GM21576 (cell line): ENCODE results near the gene RNF41.
"Not testable (repeated sequence)": the region's sequence is repeated elsewhere in the genome, so short reads cannot be mapped to it uniquely, and the experiment has no call there.

Source experiments
- ATAC-seq: cut with Tn5 transposase; IDR thresholded peaks from one replicate; pipeline ENCODE4 v1.9.1; 2021; ENCODE audit warnings: mild to moderate bottlenecking, moderate library complexity; ENCODE audit not compliant: unreplicated experiment

The RNF41 gene

DNA sequence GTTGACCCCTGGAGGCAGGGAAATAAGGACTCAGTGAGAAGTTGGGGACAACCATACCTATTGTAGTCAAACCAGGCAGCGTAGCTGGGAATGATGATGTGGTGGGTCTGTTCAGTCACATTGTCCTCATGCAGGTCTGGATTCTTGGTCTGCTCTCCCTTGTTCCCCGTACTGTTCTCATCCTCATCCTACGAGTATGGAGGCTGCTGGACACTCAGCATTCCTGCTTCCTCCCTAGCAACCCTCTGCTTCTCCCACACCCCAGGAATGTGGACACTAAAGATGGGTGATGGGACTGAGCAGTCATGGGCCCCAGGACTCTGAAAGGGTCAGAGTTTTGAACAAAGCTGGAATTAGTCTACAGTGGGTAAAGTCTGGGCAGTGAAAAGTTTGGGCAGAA, 43.4 kb downstream of the RNF41 start:
- ATAC-seq, result no peak

DNA sequence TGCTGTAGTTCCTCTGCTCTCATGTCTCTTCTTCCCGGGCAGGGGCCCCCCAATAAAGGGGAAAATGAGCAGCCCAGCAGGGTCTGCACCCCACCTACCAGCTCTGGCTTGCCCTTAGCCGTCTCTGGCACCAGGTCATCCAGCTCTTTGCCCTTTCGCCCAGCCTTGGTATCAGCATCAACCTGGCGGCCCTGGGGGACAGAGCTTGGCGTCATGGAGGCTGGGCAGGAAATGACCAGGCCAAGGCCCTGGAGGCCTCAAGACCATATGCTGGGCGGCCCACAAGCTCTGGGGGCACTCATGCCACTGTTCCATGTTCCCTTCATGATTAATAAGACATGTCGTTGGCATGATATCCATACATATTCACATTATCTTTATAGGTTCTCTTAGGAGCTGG, 48.9 kb downstream of the RNF41 start:
- ATAC-seq, result no peak

GRCh38 chr12:56169229-56169759, 52.4 kb downstream of the RNF41 start:
- no peak for ATAC-seq

DNA sequence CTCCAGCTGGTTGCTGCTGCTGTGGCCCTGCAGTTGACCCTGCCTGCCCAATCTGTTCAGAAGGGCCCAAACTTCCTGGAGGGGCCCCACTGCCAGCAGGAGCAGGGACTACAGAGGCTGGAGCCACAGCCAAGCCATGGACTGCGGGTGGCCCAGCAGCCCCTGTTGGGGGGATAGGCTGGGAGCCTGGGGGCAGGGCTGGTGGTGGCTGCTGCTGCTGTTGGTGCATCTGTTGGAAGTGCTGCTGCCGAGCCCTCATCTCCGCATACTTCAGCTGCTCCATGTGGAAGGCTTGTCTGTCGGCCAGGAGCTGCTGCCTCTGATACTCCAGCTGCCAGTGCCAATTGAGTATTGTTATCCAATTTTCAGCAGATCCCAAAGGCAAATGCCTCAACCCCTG, 56.4 kb downstream of the RNF41 start:
- no peak for ATAC-seq

GRCh38 chr12:56164345-56164729, 57.4 kb downstream of the RNF41 start:
- ATAC-seq, result no peak

DNA sequence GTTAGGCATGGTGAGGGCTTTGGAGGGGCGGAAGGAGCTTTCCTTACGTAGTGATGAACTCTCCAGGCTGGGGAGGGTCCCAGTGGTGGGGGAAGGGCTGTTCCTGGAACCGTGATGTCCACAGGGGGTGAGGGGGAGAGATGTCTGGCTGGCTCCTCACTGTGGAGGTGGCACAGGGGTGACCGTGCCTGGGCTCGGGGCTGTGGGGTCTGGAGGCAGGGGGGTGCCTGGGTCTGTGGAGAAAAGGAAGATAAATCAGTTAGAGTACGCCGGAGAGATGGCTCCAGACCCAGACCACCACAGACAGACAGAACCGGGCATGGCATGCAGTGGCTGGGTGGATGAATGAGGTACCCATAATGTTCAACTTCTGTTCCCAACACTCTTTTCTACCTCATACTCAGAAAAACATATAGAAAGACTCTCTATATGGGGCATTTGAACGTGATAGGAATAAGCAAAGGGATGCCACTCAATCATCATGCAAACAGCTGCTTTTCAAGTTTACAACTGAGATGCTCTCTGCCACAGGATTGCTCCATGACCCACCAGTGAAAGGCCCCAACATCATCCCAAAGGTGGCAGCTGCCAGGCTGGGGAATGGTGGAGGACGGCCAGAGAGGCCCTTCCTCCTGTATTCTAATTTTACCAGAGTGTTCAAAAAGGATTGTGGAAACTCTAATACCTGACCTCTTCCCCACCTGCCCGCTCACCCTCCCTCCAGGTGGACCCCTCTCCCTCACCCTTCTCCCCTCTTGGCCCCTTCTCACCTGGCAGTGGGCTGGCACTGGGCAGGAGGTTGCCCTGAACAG, 58.0 kb downstream of the RNF41 start:
- ATAC-seq, result no peak

DNA sequence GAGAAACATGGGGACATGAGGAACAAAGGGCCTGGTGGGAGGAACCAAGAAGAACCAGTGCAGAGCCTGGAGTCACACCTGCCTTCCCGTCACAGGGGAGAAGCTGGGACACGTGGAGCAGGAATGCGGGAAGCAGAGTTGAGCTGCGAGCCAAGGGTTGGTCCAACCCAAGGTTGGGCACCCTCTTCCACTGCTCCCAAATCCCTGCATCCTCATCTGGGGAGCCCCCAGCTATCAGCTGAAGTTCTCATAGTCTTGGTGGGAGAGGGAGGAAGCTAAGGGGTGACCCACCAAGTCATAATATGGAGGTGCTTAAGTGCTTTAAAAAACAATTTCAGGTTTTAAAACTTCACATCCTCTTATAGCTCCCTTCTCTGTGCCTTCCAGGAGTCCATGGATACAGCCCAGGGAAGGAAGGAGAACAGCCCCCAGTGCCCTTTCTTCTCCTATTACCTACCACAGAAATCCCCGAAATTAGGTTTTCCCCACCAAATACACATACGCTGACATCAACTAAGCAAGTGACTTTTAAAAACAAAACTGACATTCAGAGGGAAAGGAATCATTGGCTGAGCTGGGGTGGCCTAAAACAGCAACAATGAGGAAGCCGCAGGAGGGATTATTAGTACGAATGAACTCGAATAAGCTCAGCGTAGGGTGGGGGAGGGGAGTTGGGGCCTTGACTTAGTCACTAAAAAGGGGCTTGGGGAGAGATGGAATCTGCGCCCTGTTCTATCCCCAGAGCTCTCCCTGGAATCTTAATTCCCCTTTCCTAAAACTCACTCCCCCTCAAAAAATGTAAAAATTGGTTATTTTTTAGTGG, 59.0 kb downstream of the RNF41 start:
- ATAC-seq, result no peak

GRCh38 chr12:56161690-56162351, 59.9 kb downstream of the RNF41 start:
- no peak for ATAC-seq

DNA sequence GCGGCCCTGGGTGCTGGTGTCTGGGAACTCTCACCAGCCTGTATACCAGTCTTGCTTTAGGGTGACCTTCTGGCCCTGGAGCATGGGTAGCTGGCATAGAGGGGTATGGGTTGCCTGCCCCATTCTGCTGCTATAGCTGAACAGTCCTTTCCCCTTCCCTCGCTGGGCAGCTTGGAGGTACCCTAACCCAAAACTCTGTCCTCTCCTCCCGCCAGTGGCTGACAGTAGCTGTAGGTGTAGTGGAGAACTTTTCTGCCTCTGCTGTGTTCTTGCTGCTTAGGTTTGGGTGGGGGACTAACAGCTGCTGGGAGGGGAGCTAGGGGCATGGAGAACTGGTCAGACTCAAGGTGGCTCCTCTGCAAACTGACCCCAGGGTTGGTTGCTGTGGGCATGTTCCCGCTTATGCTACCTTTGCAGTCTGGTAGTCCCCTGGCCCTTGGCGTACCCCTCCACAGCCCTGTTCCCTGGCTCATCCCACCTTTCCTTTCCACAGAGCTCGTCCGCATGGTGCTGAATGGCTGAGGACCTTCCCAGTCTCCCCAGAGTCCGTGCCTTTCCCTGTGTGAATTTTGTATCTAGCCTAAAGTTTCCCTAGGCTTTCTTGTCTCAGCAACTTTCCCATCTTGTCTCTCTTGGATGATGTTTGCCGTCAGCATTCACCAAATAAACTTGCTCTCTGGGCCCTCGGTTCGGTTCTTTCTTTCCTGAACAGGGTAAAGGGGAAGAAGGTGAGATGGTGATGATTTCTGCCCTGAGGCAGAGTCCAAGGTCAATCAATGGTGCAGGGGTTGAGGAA, 60.6 kb downstream of the RNF41 start:
- no peak for ATAC-seq

DNA sequence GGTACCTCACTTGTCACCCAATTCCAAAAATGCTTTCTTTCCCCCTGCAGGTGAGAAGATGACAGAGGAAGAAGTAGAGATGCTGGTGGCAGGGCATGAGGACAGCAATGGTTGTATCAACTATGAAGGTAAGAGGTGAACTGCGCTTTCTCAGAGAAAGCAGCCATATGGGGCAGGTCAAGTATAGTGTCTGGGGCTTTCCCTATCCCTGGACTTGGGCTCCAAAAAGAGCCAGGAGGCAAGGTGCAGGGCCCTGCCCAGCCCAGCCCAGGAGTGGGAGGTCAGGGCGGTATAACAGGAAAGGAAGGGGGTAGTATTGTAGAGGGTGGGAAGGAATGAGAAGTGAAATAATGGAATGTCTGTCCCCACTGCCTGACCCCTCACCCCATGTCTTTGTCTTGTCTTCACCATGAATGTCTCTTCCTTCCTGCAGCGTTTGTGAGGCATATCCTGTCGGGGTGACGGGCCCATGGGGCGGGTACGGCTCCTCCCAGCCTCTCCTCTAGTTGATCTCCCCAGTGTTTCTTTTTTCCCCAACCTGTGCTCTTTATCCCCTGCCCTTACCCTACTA, 61.4 kb downstream of the RNF41 start:
- no peak for ATAC-seq

GRCh38 chr12:56159482-56160192, 62.1 kb downstream of the RNF41 start:
- no peak for ATAC-seq

GRCh38 chr12:56158926-56159461, 62.7 kb downstream of the RNF41 start:
- ATAC-seq, result no peak

DNA sequence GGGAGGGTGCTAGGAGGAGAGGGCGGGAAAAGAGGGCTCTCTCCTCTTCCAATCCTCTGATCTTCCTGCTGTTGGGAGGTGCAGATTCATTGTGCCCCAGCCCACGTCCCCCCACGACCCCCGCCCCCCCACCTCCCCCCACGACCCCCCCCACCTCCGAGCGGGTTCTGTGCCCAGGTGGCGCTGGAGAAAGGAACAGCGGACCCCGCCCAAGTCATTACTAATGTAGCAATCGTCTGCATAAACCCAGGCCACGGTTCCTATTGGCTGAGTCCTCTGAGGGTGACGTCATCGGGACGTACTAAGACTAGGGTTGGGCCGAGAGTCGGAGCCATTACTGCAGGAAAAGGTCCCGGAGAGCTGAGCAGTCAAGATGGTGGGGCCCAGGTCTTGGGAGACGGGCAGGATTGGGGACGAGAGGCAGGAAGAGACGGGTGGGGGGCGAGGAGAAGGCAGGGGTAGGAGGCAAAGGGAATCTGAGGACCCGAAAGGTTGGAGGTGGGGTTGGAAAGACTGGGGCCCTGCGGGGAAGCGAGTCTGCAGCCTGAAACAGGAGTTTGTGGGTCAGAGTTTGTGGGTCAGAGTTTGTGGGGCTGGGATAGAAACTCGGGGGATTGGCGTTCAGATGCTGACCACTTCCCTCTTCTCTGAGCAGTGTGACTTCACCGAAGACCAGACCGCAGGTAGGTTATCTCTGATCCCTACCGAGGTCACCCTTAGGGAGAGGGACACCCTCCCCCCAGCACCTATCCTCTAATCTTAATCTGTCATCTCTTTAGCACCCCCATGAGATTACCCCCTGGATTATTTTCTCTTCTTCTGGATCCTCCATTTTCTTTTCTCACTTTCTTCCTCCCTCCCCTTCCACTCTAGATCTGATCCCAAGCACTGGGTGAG, 63.4 kb downstream of the RNF41 start, which contains the start of gene MYL6:
Gene MYL6, plus strand, starts transcription at position 331 of the 897 bp plus-strand sequence. Its CDS starts 43 bp downstream, at position 374.
- ATAC-seq, result peak; percentile 80

DNA sequence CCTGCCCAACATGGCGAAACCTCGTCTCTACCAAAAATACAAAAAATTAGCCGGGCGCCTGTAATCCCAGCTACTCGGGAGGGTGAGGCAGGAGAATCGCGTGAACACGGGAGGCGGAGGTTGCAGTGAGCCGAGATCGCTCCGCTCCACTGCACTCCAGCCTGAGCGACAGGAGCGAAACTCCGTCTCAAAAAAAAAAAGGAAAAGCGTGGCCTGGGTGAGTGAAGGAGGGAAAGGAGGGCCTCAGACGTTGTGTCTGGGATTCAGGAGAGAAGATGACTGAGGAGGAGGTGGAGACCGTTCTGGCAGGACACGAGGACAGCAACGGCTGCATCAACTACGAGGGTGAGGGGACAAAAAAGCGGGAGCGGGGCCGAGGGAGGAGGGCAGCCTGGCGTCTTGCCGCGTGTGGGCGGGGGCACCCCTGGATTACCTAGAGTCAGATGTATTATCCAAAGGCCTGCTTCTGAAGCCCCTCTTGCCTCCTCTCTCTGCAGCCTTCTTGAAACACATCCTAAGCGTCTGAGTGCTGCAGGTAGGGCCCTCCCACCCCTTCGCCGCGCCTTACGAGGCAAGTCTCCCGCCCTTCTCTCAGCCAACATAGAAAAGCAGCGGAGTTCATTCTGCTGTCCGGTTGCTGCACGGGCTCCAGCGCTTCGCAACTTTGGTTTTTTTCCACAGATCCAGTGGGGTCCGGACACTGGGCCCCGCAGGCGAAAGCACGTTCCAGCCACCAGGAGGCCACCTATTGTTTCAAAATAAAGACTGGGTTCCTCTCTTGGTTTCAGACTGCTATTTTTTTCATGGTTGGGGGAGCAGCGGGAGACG, 64.3 kb downstream of the RNF41 start:
- ATAC-seq, result peak; percentile 43

GRCh38 chr12:56156464-56157200, 65.1 kb downstream of the RNF41 start:
- not testable (repeated sequence) for ATAC-seq

GRCh38 chr12:56155256-56155845, 66.4 kb downstream of the RNF41 start:
- no peak for ATAC-seq
